ENCODE data around the gene HTT.

HTT gene

GRCh38 chr4:3232001-3232400, 157.5 kb downstream of the HTT start:
- Histone ChIP-seq H3K79me2 (ENCODE audit: insufficient read depth, low read length) (no peaks in the 10 kb centered on the region), H3K9ac (ENCODE audit: low read depth, low read length, poor library complexity, severe bottlenecking) (no peak overlapping the region), H3K4me3 (ENCODE audit: low read length, poor library complexity, severe bottlenecking) (no peak overlapping the region), H3F3A (ENCODE audit: low read depth) (no peaks in the 10 kb centered on the region), H3K4me1 (ENCODE audit: insufficient read depth, low read length, poor library complexity, severe bottlenecking) (no peaks in the 10 kb centered on the region), H3K9me3 (ENCODE audit: insufficient read depth, low read depth, low read length) (no peaks in the 10 kb centered on the region), H2AFZ (ENCODE audit: low read length) (no peak overlapping the region), H3K36me3 (ENCODE audit: insufficient read depth, low read length) (peaks cover 61% of the 10 kb centered on the region; the same call in 1 of the 2 replicates), H4K20me1 (ENCODE audit: insufficient read depth, low read length, poor library complexity, severe bottlenecking) (no peaks in the 10 kb centered on the region), H3K9me2 (replicated peaks; ENCODE audit: low read depth, low read length) (no peaks in the 10 kb centered on the region), H3K27me3 (ENCODE audit: insufficient read depth, low read length, poor library complexity, severe bottlenecking) (no peaks in the 10 kb centered on the region), H3K4me2 (ENCODE audit: low read depth, low read length, poor library complexity, severe bottlenecking) (no peak overlapping the region)
- TF ChIP-seq EZH2phosphoT487 (IDR thresholded peaks at IDR 0.05; ENCODE audit: borderline replicate concordance) (no peak), CTCF (conservative IDR thresholded peaks at IDR 0.05; ENCODE audit: low read length) (no peak)

- Histone ChIP-seq H3K4me1 (ENCODE audit: insufficient read depth, low read length, poor library complexity, severe bottlenecking) (no peaks in the 10 kb centered on the region), H3K9me2 (replicated peaks; ENCODE audit: low read depth, low read length) (no peaks in the 10 kb centered on the region), H3K27me3 (ENCODE audit: insufficient read depth, low read length, poor library complexity, severe bottlenecking) (no peaks in the 10 kb centered on the region), H3K36me3 (ENCODE audit: insufficient read depth, low read length) (peaks cover 59% of the 10 kb centered on the region; the same call in 1 of the 2 replicates), H2AFZ (ENCODE audit: low read length) (no peak overlapping the region), H3K9ac (ENCODE audit: low read depth, low read length, poor library complexity, severe bottlenecking) (no peak overlapping the region), H3K9me3 (ENCODE audit: insufficient read depth, low read depth, low read length) (no peaks in the 10 kb centered on the region), H3K4me2 (ENCODE audit: low read depth, low read length, poor library complexity, severe bottlenecking) (no peak overlapping the region), H3F3A (ENCODE audit: low read depth) (no peaks in the 10 kb centered on the region), H4K20me1 (ENCODE audit: insufficient read depth, low read length, poor library complexity, severe bottlenecking) (no peaks in the 10 kb centered on the region), H3K79me2 (ENCODE audit: insufficient read depth, low read length) (no peaks in the 10 kb centered on the region), H3K4me3 (ENCODE audit: low read length, poor library complexity, severe bottlenecking) (no peak overlapping the region)
- TF ChIP-seq EZH2phosphoT487 (IDR thresholded peaks at IDR 0.05; ENCODE audit: borderline replicate concordance): no peak
- no peak for TF ChIP-seq CTCF (conservative IDR thresholded peaks at IDR 0.05; ENCODE audit: low read length)
Measured at GRCh38 chr4:3232871-3233271, 158.4 kb downstream of the HTT start.

- H3K4me1 ChIP-seq (ENCODE audit: insufficient read depth, low read length, poor library complexity, severe bottlenecking): no peaks in the 10 kb centered on the region
- H3K4me2 ChIP-seq (ENCODE audit: low read depth, low read length, poor library complexity, severe bottlenecking): no peak overlapping the region
- H3K79me2 ChIP-seq (ENCODE audit: insufficient read depth, low read length): no peaks in the 10 kb centered on the region
- H3K36me3 ChIP-seq (ENCODE audit: insufficient read depth, low read length): peaks cover 53% of the 10 kb centered on the region; the same call in 1 of the 2 replicates
- no peaks in the 10 kb centered on the region for H3F3A ChIP-seq (ENCODE audit: low read depth)
- no peak overlapping the region for H3K9ac ChIP-seq (ENCODE audit: low read depth, low read length, poor library complexity, severe bottlenecking)
- no peaks in the 10 kb centered on the region for H3K9me2 ChIP-seq (replicated peaks; ENCODE audit: low read depth, low read length)
- H4K20me1 ChIP-seq (ENCODE audit: insufficient read depth, low read length, poor library complexity, severe bottlenecking): no peaks in the 10 kb centered on the region
- TF ChIP-seq EZH2phosphoT487 (IDR thresholded peaks at IDR 0.05; ENCODE audit: borderline replicate concordance): no peak
- H3K9me3 ChIP-seq (ENCODE audit: insufficient read depth, low read depth, low read length): no peaks in the 10 kb centered on the region
- no peak overlapping the region for H2AFZ ChIP-seq (ENCODE audit: low read length)
- H3K4me3 ChIP-seq (ENCODE audit: low read length, poor library complexity, severe bottlenecking): no peak overlapping the region
- no peaks in the 10 kb centered on the region for H3K27me3 ChIP-seq (ENCODE audit: insufficient read depth, low read length, poor library complexity, severe bottlenecking)
Measured at GRCh38 chr4:3233391-3234071, 159.1 kb downstream of the HTT start.

Measured in Loucy (cell line).